MCF 10A (cell line): ENCODE data around the gene TMEM150B. TPM values are rescaled to one million over a fixed set of nuclear protein-coding genes. Genes with fewer than 3 reads are reported as not detected.

Experiments
- BruUV-seq: library from RNA; stranded (reverse); fragments of 400-500 nt; replicated peaks from 2 replicates; lab custom pipeline; 2021; lab: Mats Ljungman, UMichigan
- CTCF ChIA-PET: fragments of 300-600 bp; sonication (Branson Sonifier 250); formaldehyde crosslinking; extraction: SDS; loops from one replicate; lab custom pipeline; 2021; ENCODE audit warnings: antibody characterized with exemption, inconsistent platforms; lab: Yijun Ruan, JAX
- POLR2A ChIA-PET: fragments of 300-600, 350-650 bp; sonication (Branson Sonifier 250); formaldehyde crosslinking; extraction: SDS; loops from one replicate; lab custom pipeline; 2020; ENCODE audit warnings: antibody characterized with exemption, inconsistent platforms; lab: Yijun Ruan, JAX
- DNase-seq: peaks from one replicate; pipeline ENCODE4 v3.0.0-alpha.2; 2018; ENCODE audit not compliant: unreplicated experiment
- H3K27ac Mint-ChIP-seq: one replicate; pipeline ENCODE4 v1.8.0; 2022; ENCODE audit warnings: mild to moderate bottlenecking, low read depth, mixed read lengths; ENCODE audit not compliant: unreplicated experiment
- H3K27me3 Mint-ChIP-seq: one replicate; pipeline ENCODE4 v1.8.0; 2022; ENCODE audit warnings: mixed read lengths; ENCODE audit not compliant: insufficient read depth, unreplicated experiment
- H3K36me3 Mint-ChIP-seq: one replicate; pipeline ENCODE4 v1.8.0; 2022; ENCODE audit warnings: mild to moderate bottlenecking, moderate library complexity, mixed read lengths; ENCODE audit not compliant: insufficient read depth, unreplicated experiment
- H3K4me1 Mint-ChIP-seq: one replicate; pipeline ENCODE4 v1.8.0; 2022; ENCODE audit warnings: mixed read lengths; ENCODE audit not compliant: insufficient read depth, unreplicated experiment
- H3K4me3 Mint-ChIP-seq: one replicate; pipeline ENCODE4 v1.8.0; 2022; ENCODE audit warnings: mild to moderate bottlenecking, moderate library complexity, mixed read lengths; ENCODE audit not compliant: unreplicated experiment
- H3K9me3 Mint-ChIP-seq: one replicate; pipeline ENCODE4 v1.8.0; 2022; ENCODE audit warnings: mixed read lengths; ENCODE audit not compliant: unreplicated experiment
- intact Hi-C: fragments of 100-400 bp; cut with micrococcal nuclease; formaldehyde crosslinking; loops from 2 replicates; pipeline ENCODE4 v1.14.1; 2022
- total RNA-seq: library from RNA; stranded (reverse); gene quantifications from 2 replicates; pipeline ENCODE4 v1.2.3, GENCODE V29; 2022
- TF ChIP-seq, protein P1 (sequence below): fragments of 200-600 bp; IDR thresholded peaks from one replicate; pipeline ENCODE4 v1.8.0; 2022; ENCODE audit warnings: antibody characterized with exemption, mild to moderate bottlenecking; ENCODE audit not compliant: unreplicated experiment

The TMEM150B gene
- total RNA-seq, 1 experiment from 2014 or later, result not detected

DNA sequence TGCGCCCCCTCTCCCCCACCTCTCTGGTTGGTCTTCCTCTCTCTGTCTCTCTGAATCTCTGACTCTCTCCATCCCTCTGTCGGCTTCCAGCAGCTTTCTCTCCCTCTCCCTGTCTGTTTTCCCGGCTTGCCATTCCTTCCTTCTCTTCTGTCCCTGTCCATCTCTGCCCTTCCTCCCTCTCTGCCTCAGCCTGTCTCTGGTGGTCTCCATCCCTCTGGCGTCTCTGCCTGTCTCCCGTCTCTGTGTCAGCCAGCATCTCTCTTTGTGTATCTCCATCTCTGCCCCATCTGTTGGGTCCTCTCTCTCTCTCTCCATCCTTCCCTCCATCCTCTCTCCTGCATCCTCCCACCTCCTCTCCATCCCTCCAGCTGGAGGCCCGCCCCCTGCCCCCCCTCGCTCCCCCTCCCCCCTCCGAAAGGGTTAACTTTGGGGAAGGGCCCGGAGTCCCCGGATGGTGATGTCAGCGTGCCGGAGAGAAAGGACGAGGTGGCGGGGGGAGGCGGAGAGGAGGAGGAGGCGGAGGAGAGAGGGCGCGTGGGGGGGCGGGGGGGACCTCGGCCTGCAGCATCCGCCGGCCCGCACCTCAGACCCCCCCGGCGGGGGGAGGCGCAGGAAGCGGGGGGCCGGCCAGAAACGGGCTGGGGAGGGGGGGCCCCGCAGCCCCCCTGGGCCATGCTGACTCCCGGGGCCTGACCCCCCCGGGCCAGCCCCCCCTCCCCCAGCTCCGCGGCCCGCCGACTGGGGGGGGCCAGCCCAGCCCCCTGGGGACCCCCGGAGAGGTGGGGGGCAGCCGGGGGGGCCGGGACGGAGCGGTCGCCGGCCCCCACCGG lies 41.4 kb downstream of the TMEM150B start, which contains the start of gene BRSK1:
Gene BRSK1 (plus strand): TSS at position 450 of the 830 bp plus-strand sequence. CDS start 446 bp downstream, outside the sequence.
- no peak for DNase-seq
- H3K27ac Mint-ChIP-seq, result no peak within 1 kb of the TSS
- TF ChIP-seq, protein P1, sequence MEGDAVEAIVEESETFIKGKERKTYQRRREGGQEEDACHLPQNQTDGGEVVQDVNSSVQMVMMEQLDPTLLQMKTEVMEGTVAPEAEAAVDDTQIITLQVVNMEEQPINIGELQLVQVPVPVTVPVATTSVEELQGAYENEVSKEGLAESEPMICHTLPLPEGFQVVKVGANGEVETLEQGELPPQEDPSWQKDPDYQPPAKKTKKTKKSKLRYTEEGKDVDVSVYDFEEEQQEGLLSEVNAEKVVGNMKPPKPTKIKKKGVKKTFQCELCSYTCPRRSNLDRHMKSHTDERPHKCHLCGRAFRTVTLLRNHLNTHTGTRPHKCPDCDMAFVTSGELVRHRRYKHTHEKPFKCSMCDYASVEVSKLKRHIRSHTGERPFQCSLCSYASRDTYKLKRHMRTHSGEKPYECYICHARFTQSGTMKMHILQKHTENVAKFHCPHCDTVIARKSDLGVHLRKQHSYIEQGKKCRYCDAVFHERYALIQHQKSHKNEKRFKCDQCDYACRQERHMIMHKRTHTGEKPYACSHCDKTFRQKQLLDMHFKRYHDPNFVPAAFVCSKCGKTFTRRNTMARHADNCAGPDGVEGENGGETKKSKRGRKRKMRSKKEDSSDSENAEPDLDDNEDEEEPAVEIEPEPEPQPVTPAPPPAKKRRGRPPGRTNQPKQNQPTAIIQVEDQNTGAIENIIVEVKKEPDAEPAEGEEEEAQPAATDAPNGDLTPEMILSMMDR, result no peak
- H3K4me1 Mint-ChIP-seq, result peaks cover 34% of the 10 kb centered on the region
- intact Hi-C loops, result no loop called here
- peaks cover 12% of the 10 kb centered on the region for H3K27me3 Mint-ChIP-seq
- CTCF ChIA-PET, result interaction anchor here (0.5 to 2.4 kb wide), 3 partner anchors 18 to 218 kb away, joined by 3 to 15 read pairs (median 3); no protein-coding TSS in a partner anchor
- no peaks in the 10 kb centered on the region for H3K36me3 Mint-ChIP-seq
- BruUV-seq, result no TSS peak
- peak within 1 kb of the TSS; percentile 48 for H3K4me3 Mint-ChIP-seq
- no peaks in the 10 kb centered on the region for H3K9me3 Mint-ChIP-seq
- POLR2A ChIA-PET, result interaction anchor here (2.7 kb wide), 1 partner anchor 25 kb away, joined by 9 read pairs; the partner anchor contains the start of gene PPP6R1

DNA sequence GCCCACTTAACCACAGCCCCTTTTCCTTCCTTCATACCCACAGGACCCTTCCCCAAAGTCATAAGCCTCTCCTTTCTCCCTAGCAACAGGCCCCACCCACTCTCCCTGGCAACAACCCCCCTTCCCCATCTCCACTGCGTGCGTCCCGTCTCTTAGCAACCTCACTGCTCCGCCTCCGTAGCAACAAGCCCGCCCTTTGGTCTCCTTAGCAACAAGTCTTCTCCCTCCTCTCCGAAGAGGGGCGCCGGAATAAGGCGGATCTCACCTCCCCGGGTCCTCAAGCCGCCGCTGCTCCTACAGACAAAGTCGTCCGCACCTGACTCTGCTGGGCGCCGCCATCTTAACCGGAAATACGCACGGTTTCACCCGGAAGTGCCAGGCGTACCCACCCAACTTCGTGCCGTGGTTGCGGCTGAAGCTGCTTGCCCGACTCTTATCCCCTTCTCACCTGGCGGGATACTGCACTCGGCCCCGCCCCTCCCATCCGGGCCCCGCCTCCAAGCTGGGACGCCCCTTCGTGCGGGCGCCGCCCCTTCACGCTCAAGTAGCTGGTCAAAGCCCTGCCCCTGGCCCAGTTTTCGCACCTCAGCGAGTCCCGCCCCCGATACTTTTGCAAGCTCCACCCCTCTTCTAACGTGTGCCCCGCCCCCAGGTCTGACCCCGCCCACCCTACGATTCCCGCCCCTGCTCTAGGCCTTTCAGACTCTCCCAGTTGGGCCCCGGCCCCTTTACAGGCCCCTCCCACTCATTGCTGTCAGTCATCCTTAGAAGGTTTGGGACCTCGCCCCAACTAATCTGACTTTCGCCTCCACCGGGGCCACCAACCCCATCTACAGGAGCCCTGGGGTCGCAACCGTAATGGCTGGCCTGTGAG lies 45.1 kb downstream of the TMEM150B start, which contains the start of gene HSPBP1:
Gene HSPBP1 (minus strand): TSS at position 341 of the 874 bp plus-strand sequence. CDS start 502 bp downstream, outside the sequence.
- intact Hi-C loops, result no loop called here
- Mint-ChIP-seq H3K36me3 (peaks cover 13% of the 10 kb centered on the region), H3K4me3 (peak within 1 kb of the TSS; percentile 96), H3K9me3 (no peaks in the 10 kb centered on the region), H3K27me3 (peaks cover 12% of the 10 kb centered on the region), H3K27ac (peak within 1 kb of the TSS; percentile 100), H3K4me1 (peaks cover 34% of the 10 kb centered on the region)
- BruUV-seq, result no TSS peak
- TF ChIP-seq, protein P1, result no peak
- DNase-seq, result peak; percentile 98
- ChIA-PET POLR2A (interaction anchor here (0.7 to 1.9 kb wide), 15 partner anchors 12 to 355 kb away, joined by 3 to 28 read pairs (median 4); partner anchors contain the start of genes DNAAF3, KMT5C, PPP6R1 and SYT5), CTCF (interaction anchor here (0.6 to 2.7 kb wide), 6 partner anchors 12 to 188 kb away, joined by 3 to 20 read pairs (median 4); partner anchors contain the start of gene PPP6R1)

DNA sequence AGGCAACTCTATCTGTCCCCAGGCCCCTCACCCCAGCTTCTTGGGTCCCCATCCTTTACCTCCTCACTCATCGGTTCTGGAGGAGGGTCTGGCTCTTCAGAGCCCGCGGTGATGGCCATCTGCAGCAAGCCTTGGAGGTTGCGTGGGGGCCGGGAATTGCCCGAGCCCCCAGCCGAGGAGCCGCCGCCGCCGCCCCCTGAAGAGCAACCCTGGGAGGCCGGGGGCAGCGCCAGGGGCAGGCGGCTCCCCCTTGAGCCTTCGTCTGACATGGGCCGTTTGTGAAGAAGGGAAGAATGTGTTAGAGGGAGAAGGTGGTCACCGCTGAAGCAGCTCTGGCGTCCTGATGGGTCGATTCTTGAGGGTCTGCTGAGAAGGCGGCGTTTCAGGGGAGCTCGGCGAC lies 45.8 kb downstream of the TMEM150B start:
- intact Hi-C loops, result no loop called here
- BruUV-seq, result TSS peak; percentile 46
- CTCF ChIA-PET, result interaction anchor here (0.6 to 2.7 kb wide), 5 partner anchors 12 to 189 kb away, joined by 3 to 20 read pairs (median 5); no protein-coding TSS in a partner anchor

More for the DNA sequence above, 45.8 kb downstream of the TMEM150B start:
- POLR2A ChIA-PET, result interaction anchor here (0.6 to 1.9 kb wide), 10 partner anchors 12 to 197 kb away, joined by 3 to 28 read pairs (median 4); partner anchors contain the start of genes DNAAF3, PPP6R1, SYT5 and TMEM238
- H3K36me3 Mint-ChIP-seq, result peaks cover 13% of the 10 kb centered on the region
- peaks cover 34% of the 10 kb centered on the region for H3K4me1 Mint-ChIP-seq
- TF ChIP-seq, protein P1, result no peak
- H3K27me3 Mint-ChIP-seq, result peaks cover 12% of the 10 kb centered on the region
- no peak for DNase-seq
- H3K4me3 Mint-ChIP-seq, result peak overlapping the region; percentile 96
- peak overlapping the region; percentile 100 for H3K27ac Mint-ChIP-seq
- no peaks in the 10 kb centered on the region for H3K9me3 Mint-ChIP-seq
